ENCODE data around the gene TTC7B.

TTC7B gene

GRCh38 chr14:90805084-90805391 is 11.2 kb downstream of the TTC7B start:
- DNase-seq (ENCODE audit: low spot score), result no peak

DNA sequence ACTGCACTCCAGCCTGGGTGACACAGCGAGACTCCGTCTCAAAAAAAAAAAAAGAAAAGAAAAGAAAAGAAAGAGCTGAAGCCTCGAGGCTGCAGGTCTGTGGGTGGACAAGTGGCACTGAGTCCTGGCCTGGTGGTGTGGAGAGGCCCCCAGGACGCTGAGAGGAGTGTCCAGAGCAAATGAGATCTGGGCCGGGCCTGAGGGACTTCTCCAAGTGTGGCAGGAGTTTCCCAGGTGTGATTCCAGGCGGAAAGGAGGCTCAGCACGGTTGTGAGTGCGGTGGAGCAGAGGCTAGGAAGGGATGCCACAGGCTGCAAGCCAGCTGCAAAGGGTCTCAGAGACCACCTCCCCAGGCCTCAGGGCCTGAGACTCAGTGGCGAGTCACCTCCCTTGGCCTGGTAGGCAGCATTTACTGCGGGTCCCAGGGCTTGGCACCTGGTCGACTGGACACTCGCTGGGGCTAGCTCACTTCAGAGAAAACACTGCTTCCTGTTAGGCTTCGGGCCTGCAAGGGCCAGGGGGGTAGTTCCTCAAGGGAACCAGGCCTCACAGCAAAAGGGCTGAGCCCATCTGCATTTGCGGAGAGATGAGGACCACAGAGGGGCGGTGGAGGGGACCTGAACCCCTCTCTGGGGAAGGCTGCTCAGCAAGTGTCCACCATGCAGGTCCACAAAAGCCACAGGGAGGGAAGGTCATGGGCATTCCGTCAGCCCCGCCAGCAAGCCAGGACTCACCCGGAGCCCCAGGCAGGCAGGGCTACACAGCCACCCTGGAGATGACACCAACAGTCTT is 11.7 kb downstream of the TTC7B start:
- DNase-seq (ENCODE audit: low spot score), result no peak

- no peak for DNase-seq (ENCODE audit: low spot score)
These were observed 13.0 kb downstream of the TTC7B start for GRCh38 chr14:90803249-90803648.

GRCh38 chr14:90799420-90799819 is 16.8 kb downstream of the TTC7B start:
- no peak for DNase-seq (ENCODE audit: low spot score)

- DNase-seq (ENCODE audit: low spot score), result no peak
These were observed 18.3 kb downstream of the TTC7B start for GRCh38 chr14:90797919-90798318.

GRCh38 chr14:90797451-90797850 is 18.8 kb downstream of the TTC7B start:
- DNase-seq (ENCODE audit: low spot score), result no peak

GRCh38 chr14:90796329-90796728 is 19.9 kb downstream of the TTC7B start:
- no peak for DNase-seq (ENCODE audit: low spot score)

DNA sequence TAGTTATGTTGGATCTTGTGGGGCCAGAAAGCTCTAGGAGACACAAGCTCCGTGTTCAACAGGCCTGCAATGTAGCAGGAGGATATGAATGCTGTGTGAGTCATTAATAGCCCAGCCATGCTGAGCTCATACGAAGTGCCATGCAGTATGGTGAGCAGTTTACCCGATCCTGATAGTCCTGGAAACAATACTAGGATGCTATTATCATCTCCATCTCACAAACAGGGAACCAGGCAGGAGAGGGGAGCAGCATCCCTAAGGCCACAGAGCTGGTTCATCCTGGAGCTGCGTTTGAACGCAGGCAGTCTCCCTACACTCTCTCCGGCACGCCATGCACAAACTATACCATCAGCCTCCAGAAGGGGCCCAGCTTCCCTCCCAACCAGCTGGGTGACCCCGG is 20.5 kb downstream of the TTC7B start:
- DNase-seq (ENCODE audit: low spot score), result no peak

DNA sequence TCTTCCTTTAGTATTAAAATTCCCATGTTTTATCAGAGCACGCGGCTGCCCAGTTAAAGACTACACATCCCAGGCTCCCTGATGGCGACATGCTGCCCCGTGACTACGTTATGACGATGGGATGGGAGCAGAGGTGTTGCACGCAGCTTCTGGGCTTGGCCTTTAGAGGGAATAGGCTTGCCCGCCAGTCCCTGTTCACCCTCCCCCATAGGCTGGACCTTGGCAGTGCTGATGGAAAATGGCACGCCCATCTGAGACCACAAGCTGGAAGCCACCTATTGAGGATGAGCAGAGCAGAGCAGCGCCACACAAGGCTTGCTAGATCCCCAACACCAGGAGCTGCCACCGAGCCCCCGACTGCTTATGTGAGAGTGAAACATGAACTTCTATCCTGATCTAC is 24.7 kb downstream of the TTC7B start:
- DNase-seq (ENCODE audit: low spot score), result no peak

DNA sequence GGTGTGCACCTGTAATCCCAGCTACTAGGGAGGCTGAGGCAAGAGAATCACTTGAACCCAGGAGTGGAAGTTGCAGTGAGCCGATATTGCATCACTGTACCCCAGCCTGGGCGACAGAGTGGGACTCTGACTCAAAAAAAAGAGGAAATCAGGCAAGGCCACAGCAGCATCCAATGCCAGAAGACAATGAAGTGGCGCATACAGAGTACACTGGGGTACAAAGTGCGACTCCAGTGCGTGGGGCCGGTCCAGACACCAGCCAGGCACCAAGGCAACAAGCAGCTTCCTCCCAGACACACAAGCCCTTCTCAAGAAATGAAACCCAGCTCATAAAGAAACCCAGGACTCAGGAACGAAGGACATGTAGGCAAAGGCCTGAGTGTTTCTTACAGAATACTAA is 28.2 kb downstream of the TTC7B start:
- no peak for DNase-seq (ENCODE audit: low spot score)

- no peak for DNase-seq (ENCODE audit: low spot score)
These were observed 30.3 kb downstream of the TTC7B start for GRCh38 chr14:90785876-90786450.

DNA sequence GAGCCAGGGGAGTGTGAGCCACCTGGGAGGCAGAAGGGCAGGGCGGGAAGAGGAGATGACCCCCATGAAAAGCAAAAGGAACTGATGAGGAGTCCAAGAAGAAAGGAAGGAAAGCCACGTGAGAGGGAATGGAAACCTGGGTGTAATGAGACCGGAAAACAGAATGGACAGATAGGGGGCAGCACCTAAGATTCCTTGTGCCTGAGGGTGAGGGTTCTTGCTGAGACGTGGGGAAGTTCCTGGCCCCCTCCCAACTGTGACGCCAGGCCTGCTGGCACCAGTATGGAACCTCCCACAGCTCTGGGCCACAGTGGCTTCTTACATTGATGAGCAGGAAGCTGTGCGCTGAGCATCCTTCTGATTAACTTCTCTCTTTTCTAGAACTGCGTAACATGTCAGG is 30.8 kb downstream of the TTC7B start:
- no peak for DNase-seq (ENCODE audit: low spot score)

- DNase-seq (ENCODE audit: low spot score), result no peak
These were observed 31.5 kb downstream of the TTC7B start for GRCh38 chr14:90784621-90785270.

- DNase-seq (ENCODE audit: low spot score), result no peak
These were observed 32.9 kb downstream of the TTC7B start for GRCh38 chr14:90783344-90783743.

GRCh38 chr14:90782892-90783291 is 33.3 kb downstream of the TTC7B start:
- DNase-seq (ENCODE audit: low spot score), result no peak

DNA sequence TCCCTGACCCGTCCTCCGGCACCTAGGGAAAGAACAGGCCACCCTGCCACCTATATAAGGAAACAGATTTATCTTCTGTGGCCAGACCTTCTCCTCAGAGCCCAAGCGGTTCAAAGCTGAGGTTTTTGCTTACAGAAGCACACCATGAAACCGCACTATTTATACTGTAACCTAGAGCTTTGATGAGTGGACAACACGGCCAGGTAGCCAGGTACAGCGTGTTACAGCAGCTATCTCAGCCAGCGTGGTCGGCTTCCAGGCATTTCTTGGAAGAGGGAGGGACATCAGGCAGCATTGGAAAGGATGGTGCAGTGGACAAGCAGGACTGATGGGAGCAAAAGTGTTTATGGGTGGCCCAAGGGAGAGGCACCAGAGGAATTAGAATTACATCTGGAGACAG is 34.4 kb downstream of the TTC7B start:
- no peak for DNase-seq (ENCODE audit: low spot score)

GRCh38 chr14:90781344-90781761 is 34.9 kb downstream of the TTC7B start:
- DNase-seq (ENCODE audit: low spot score), result no peak

- DNase-seq (ENCODE audit: low spot score), result no peak
These were observed 35.7 kb downstream of the TTC7B start for GRCh38 chr14:90780519-90780918.

DNA sequence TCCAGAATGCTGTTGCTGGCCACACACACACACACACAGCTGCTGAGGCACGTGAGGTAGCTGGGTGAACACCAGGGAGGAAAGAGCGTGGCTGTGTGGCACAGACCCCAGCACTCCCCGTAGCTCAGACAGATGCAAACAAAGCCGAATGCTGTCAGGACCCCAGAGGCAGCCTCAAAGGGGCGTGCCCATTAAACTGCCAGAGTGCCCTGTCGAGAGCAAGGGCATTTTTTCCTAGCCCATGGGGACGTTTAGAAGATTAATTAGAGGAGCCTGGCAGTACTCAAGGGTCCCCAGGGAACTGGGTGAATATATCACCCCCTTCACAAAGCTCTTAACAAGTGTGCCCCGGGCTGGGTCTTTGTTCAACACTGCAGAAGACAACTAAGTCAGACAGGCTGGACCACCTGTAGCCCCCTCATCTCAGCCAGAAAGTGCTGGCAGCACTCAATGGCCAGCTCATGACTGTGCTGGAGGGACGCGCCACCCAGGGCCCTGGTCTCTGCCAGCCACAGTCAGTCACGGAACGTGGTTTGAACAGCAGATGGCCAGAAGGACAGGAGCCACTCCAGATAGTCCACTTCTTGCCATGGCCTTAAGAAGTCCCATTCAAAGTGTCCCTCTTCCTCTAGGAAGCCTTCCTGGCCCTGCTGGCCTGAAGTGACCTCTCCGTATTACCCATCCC is 37.5 kb downstream of the TTC7B start:
- no peak for DNase-seq (ENCODE audit: low spot score)

DNA sequence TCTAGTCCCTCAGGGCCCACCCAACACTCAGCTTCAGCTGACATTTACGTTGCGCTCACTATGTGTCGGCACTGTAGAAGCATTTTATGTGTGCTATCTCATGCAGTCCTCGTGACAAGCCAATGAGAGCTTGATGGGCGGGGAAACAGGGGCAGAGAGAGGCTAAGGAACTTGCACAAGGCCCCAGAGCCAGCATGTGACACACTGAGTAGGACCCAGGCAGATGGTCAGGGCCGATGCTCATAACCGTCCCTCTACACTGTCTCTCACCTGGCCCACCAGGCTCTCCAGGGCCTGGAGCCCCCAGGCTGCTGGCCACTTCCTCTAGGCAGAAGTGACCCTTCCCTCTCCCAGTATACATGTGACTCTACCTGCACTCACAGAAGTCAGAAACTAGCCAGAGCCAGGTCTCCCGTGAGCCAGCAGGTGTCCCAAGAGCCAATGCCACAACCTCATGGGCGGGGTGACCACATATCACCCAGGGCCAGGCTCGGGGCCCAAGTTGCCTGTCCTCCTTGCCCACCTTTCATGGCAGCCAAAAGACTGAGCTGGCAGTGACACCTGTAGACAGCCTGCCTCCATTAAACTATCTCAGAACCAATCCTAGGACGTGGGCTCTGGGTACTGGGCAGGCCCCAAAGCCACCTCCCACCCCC is 38.3 kb downstream of the TTC7B start:
- DNase-seq (ENCODE audit: low spot score), result no peak

DNA sequence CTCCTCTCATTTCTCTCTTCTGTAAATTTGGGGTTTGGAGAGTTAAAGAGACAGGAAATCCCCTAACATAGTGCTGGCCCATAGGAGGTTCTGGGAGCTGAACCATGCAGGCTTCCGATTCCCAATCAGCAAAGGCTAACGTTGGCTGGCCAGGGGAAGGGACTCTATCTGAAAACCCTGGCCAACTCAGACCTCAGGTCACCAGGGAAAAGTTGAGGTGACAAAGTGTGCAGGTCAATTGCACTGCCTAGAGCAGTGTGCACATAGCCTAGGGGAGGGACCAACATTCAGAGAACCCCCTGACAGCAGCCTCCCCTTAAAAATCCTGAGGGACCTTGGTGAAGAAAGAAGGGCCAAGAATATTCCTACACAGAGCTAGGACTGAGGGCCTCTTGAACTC is 38.9 kb downstream of the TTC7B start:
- no peak for DNase-seq (ENCODE audit: low spot score)

DNA sequence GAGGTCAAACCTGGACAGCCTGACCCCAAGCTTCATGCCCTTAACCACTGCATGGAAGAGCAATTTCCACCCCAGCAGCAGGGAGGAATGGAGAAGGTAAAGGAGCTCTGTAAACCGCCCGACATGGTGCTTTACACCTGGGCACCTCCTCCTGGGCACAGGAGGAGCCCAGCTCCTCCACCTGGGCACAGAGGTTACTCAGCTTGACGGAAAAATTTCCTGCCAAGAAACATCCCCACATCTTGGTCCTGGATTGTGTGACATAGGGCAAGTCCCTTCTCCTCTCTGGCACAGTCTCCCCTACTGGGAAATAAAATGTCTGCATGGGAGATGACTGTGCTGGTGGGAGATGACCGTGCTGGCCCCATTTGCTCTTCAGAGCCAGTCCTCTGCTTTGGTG is 40.8 kb downstream of the TTC7B start:
- no peak for DNase-seq (ENCODE audit: low spot score)

DNA sequence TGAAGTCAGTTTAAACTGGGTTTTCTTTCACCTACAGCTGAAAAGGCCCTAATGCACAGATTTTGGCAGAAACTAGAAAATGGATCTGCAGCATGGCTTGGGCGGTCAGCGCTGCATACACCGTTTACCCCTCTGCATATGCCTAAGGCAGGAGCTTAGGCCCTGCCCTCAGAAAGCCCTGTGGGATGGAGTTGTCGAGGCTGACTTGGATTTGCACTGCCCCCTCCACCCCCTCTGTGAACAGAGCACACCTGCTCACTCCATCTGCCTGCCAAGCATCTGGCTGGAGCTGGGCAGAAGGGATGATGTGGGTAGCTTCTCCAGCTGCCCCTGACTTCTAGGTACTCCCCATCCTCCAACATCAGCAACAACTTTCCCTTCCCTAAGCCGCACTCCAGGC is 41.9 kb downstream of the TTC7B start:
- no peak for DNase-seq (ENCODE audit: low spot score)
